Measurements from ENCODE around the gene MEI4.

DNA sequence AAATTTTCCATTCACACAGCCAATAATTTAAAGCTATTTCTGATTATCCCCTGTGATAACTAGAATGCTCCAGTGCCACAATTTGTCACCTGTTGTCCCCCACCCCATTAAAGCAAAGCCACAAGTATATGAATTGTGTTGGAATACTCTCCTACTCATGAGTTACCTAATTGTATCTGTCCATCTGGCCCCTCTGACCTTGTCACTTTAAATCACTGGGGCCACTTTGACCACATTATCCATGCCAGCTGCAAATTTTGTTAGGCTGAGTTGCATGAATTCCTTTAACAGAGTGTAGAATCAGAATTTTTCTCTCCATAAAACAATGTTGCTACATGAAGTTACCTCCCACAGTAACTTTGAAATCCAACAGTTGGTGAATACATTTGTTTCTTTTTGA lies 204.6 kb downstream of the MEI4 start:
- TF ChIP-seq, protein P1, sequence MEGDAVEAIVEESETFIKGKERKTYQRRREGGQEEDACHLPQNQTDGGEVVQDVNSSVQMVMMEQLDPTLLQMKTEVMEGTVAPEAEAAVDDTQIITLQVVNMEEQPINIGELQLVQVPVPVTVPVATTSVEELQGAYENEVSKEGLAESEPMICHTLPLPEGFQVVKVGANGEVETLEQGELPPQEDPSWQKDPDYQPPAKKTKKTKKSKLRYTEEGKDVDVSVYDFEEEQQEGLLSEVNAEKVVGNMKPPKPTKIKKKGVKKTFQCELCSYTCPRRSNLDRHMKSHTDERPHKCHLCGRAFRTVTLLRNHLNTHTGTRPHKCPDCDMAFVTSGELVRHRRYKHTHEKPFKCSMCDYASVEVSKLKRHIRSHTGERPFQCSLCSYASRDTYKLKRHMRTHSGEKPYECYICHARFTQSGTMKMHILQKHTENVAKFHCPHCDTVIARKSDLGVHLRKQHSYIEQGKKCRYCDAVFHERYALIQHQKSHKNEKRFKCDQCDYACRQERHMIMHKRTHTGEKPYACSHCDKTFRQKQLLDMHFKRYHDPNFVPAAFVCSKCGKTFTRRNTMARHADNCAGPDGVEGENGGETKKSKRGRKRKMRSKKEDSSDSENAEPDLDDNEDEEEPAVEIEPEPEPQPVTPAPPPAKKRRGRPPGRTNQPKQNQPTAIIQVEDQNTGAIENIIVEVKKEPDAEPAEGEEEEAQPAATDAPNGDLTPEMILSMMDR (IDR thresholded peaks at IDR 0.05), result no peak
- TF ChIP-seq POLR2A (IDR thresholded peaks at IDR 0.05), result no peak
